Measurements from ENCODE around the gene TENT5C. TPM values are rescaled to one million over a fixed set of nuclear protein-coding genes. Genes with fewer than 3 reads are reported as not detected.

Gene TENT5C
- total and polyA plus RNA-seq, 7 experiments from 2014 or later: 0.91 to 47.0 (median 3.9) TPM

GRCh38 chr1:117628343-117628742 lies 22.5 kb downstream of the TENT5C start:
- no peaks in the 10 kb centered on the region for H3K4me1 ChIP-seq (ENCODE audit: control insufficient read depth in 2 of 2, insufficient read depth in 2 of 2, low read length in 2 of 2)
- ChIA-PET POLR2A (interaction anchor here (1.5 kb wide), 1 partner anchor 21 kb away, joined by 6 read pairs; no protein-coding TSS in a partner anchor), CTCF (interaction anchor here (1.2 kb wide), 1 partner anchor 12 kb away, joined by 5 read pairs; no protein-coding TSS in a partner anchor)
- ATAC-seq: no peak
- Mint-ChIP-seq H3K9me3 (no peaks in the 10 kb centered on the region), H3K27ac (peak overlapping the region in 1 of 9 donors; percentile 26), H3K27me3 (peaks cover 0 to 22% (median 0%) of the 10 kb centered on the region in 5 donors), H3K4me1 (peaks cover 0 to 38% (median 6%) of the 10 kb centered on the region in 7 donors), H3K36me3 (peaks cover 2 to 48% (median 22%) of the 10 kb centered on the region in 5 donors), H3K4me3 (no peak overlapping the region)
- H3K36me3 ChIP-seq (ENCODE audit: control insufficient read depth in 2 of 3, insufficient read depth in 3 of 3, low read length in 3 of 3): peaks cover 0 to 6% (median 6%) of the 10 kb centered on the region in 3 experiments
- no peaks in the 10 kb centered on the region for H3K9me3 ChIP-seq (ENCODE audit: control insufficient read depth in 2 of 3, low read length in 3 of 3)
- DNase-seq: no peak
- H3K4me3 ChIP-seq (ENCODE audit: low read length): no peak overlapping the region
- intact Hi-C loops (cut with micrococcal nuclease): no loop called here
- H3K27ac ChIP-seq (ENCODE audit: low read depth, low read length): no peak overlapping the region
- no peaks in the 10 kb centered on the region for H3K27me3 ChIP-seq (ENCODE audit: control insufficient read depth in 2 of 2, insufficient read depth in 2 of 2, low read length in 2 of 2)

GRCh38 chr1:117629625-117630422 lies 24.0 kb downstream of the TENT5C start:
- H3K4me3 ChIP-seq (ENCODE audit: low read length): no peak overlapping the region
- ATAC-seq: no peak
- no peak overlapping the region for H3K27ac Mint-ChIP-seq
- no peak for DNase-seq
- intact Hi-C loops (cut with micrococcal nuclease): no loop called here
- CTCF ChIA-PET: interaction anchor here (0.7 to 1.2 kb wide), 2 partner anchors 11 to 13 kb away, joined by 3 read pairs; no protein-coding TSS in a partner anchor
- peaks cover 0 to 42% (median 6%) of the 10 kb centered on the region in 7 donors for H3K4me1 Mint-ChIP-seq
- H3K27me3 ChIP-seq (ENCODE audit: control insufficient read depth in 2 of 2, insufficient read depth in 2 of 2, low read length in 2 of 2): no peaks in the 10 kb centered on the region
- H3K36me3 ChIP-seq (ENCODE audit: control insufficient read depth in 2 of 3, insufficient read depth in 3 of 3, low read length in 3 of 3): no peaks in the 10 kb centered on the region
- no peak overlapping the region for H3K27ac ChIP-seq (ENCODE audit: low read depth, low read length)
- H3K4me1 ChIP-seq (ENCODE audit: control insufficient read depth in 2 of 2, insufficient read depth in 2 of 2, low read length in 2 of 2): no peaks in the 10 kb centered on the region
- no peak overlapping the region for H3K4me3 Mint-ChIP-seq
- H3K27me3 Mint-ChIP-seq: peaks cover 0 to 25% (median 3%) of the 10 kb centered on the region in 5 donors
- no peaks in the 10 kb centered on the region for H3K9me3 ChIP-seq (ENCODE audit: control insufficient read depth in 2 of 3, low read length in 3 of 3)
- POLR2A ChIA-PET: interaction anchor here (0.8 kb wide), 1 partner anchor 13 kb away, joined by 4 read pairs; no protein-coding TSS in a partner anchor
- H3K9me3 Mint-ChIP-seq: no peaks in the 10 kb centered on the region
- H3K36me3 Mint-ChIP-seq: peaks cover 0 to 35% (median 10%) of the 10 kb centered on the region in 5 donors

- H3K36me3 Mint-ChIP-seq: peaks cover 0 to 28% (median 4%) of the 10 kb centered on the region in 5 donors
- ChIA-PET POLR2A (no interaction called here), CTCF (interaction anchor here (0.7 to 1.2 kb wide), 2 partner anchors 10 to 14 kb away, joined by 3 read pairs; no protein-coding TSS in a partner anchor)
- H3K4me3 Mint-ChIP-seq: no peak overlapping the region
- no peaks in the 10 kb centered on the region for H3K4me1 ChIP-seq (ENCODE audit: control insufficient read depth in 2 of 2, insufficient read depth in 2 of 2, low read length in 2 of 2)
- H3K36me3 ChIP-seq (ENCODE audit: control insufficient read depth in 2 of 3, insufficient read depth in 3 of 3, low read length in 3 of 3): no peaks in the 10 kb centered on the region
- no peaks in the 10 kb centered on the region for H3K9me3 ChIP-seq (ENCODE audit: control insufficient read depth in 2 of 3, low read length in 3 of 3)
- intact Hi-C loops (cut with micrococcal nuclease): no loop called here
- no peak for ATAC-seq
- no peak overlapping the region for H3K4me3 ChIP-seq (ENCODE audit: low read length)
- no peak overlapping the region for H3K27ac ChIP-seq (ENCODE audit: low read depth, low read length)
- peaks cover 0 to 42% (median 6%) of the 10 kb centered on the region in 7 donors for H3K4me1 Mint-ChIP-seq
- H3K9me3 Mint-ChIP-seq: no peaks in the 10 kb centered on the region
- peaks cover 0 to 26% (median 4%) of the 10 kb centered on the region in 5 donors for H3K27me3 Mint-ChIP-seq
- DNase-seq: no peak
- H3K27me3 ChIP-seq (ENCODE audit: control insufficient read depth in 2 of 2, insufficient read depth in 2 of 2, low read length in 2 of 2): no peaks in the 10 kb centered on the region
- H3K27ac Mint-ChIP-seq: no peak overlapping the region
Observed at GRCh38 chr1:117630423-117630998, 24.7 kb downstream of the TENT5C start.

- Mint-ChIP-seq H3K4me3 (no peak overlapping the region), H3K27me3 (peaks cover 4 to 36% (median 8%) of the 10 kb centered on the region in 5 donors), H3K9me3 (no peaks in the 10 kb centered on the region), H3K36me3 (peaks cover 0 to 27% (median 4%) of the 10 kb centered on the region in 5 donors), H3K4me1 (peaks cover 8 to 45% (median 9%) of the 10 kb centered on the region in 7 donors), H3K27ac (no peak overlapping the region)
- Histone ChIP-seq H3K27me3 (ENCODE audit: control insufficient read depth in 2 of 2, insufficient read depth in 2 of 2, low read length in 2 of 2) (no peaks in the 10 kb centered on the region), H3K4me3 (ENCODE audit: low read length) (no peak overlapping the region), H3K4me1 (ENCODE audit: control insufficient read depth in 2 of 2, insufficient read depth in 2 of 2, low read length in 2 of 2) (peaks cover 0 to 4% of the 10 kb centered on the region in 2 donors), H3K27ac (ENCODE audit: low read depth, low read length) (no peak overlapping the region), H3K9me3 (ENCODE audit: control insufficient read depth in 2 of 3, low read length in 3 of 3) (no peaks in the 10 kb centered on the region), H3K36me3 (ENCODE audit: control insufficient read depth in 2 of 3, insufficient read depth in 3 of 3, low read length in 3 of 3) (no peaks in the 10 kb centered on the region)
- ATAC-seq: no peak
- intact Hi-C loops (cut with micrococcal nuclease): no loop called here
- POLR2A ChIA-PET: no interaction called here
- CTCF ChIA-PET: no interaction called here
- DNase-seq: no peak
Observed at GRCh38 chr1:117631359-117632160, 25.7 kb downstream of the TENT5C start.

GRCh38 chr1:117632269-117633067 lies 26.6 kb downstream of the TENT5C start:
- Mint-ChIP-seq H3K4me3 (peak overlapping the region in 1 of 10 donors; percentile 21), H3K27me3 (peaks cover 4 to 43% (median 10%) of the 10 kb centered on the region in 5 donors), H3K36me3 (peaks cover 0 to 20% (median 4%) of the 10 kb centered on the region in 5 donors), H3K4me1 (peaks cover 10 to 47% (median 13%) of the 10 kb centered on the region in 7 donors), H3K27ac (peak overlapping the region in 1 of 9 donors; percentile 37), H3K9me3 (no peaks in the 10 kb centered on the region)
- no peak overlapping the region for H3K27ac ChIP-seq (ENCODE audit: low read depth, low read length)
- POLR2A ChIA-PET: no interaction called here
- no peaks in the 10 kb centered on the region for H3K27me3 ChIP-seq (ENCODE audit: control insufficient read depth in 2 of 2, insufficient read depth in 2 of 2, low read length in 2 of 2)
- no peaks in the 10 kb centered on the region for H3K9me3 ChIP-seq (ENCODE audit: control insufficient read depth in 2 of 3, low read length in 3 of 3)
- no peak overlapping the region for H3K4me3 ChIP-seq (ENCODE audit: low read length)
- intact Hi-C loops (cut with micrococcal nuclease): no loop called here
- ATAC-seq (no peak), DNase-seq (no peak)
- CTCF ChIA-PET: no interaction called here
- H3K36me3 ChIP-seq (ENCODE audit: control insufficient read depth in 2 of 3, insufficient read depth in 3 of 3, low read length in 3 of 3): no peaks in the 10 kb centered on the region
- peaks cover 0 to 4% of the 10 kb centered on the region in 2 donors for H3K4me1 ChIP-seq (ENCODE audit: control insufficient read depth in 2 of 2, insufficient read depth in 2 of 2, low read length in 2 of 2)

DNA sequence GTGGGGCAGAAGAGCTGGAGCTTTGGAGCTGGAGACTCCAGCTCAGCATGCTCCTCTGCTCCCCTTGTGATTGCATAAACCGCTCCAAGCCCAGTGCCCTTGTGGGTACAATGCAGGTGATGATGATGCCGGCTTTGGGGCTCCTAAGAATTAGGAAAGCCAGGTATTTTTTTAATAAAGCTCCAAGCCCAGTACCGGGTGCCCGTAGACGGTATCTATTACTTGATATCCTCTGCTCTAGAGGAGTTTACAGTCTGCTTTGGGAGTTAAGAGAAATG lies 27.2 kb downstream of the TENT5C start:
- intact Hi-C loops (cut with micrococcal nuclease): no loop called here
- H3K27me3 ChIP-seq (ENCODE audit: control insufficient read depth in 2 of 2, insufficient read depth in 2 of 2, low read length in 2 of 2): no peaks in the 10 kb centered on the region
- H3K36me3 ChIP-seq (ENCODE audit: control insufficient read depth in 2 of 3, insufficient read depth in 3 of 3, low read length in 3 of 3): no peaks in the 10 kb centered on the region
- no peaks in the 10 kb centered on the region for H3K9me3 ChIP-seq (ENCODE audit: control insufficient read depth in 2 of 3, low read length in 3 of 3)
- Mint-ChIP-seq H3K27ac (no peak overlapping the region), H3K36me3 (peaks cover 0 to 16% (median 4%) of the 10 kb centered on the region in 5 donors), H3K9me3 (no peaks in the 10 kb centered on the region), H3K27me3 (peaks cover 4 to 43% (median 10%) of the 10 kb centered on the region in 5 donors), H3K4me1 (peaks cover 6 to 43% (median 11%) of the 10 kb centered on the region in 7 donors), H3K4me3 (no peak overlapping the region)
- DNase-seq (no peak), ATAC-seq (no peak)
- POLR2A ChIA-PET: no interaction called here
- no peak overlapping the region for H3K27ac ChIP-seq (ENCODE audit: low read depth, low read length)
- peaks cover 0 to 4% of the 10 kb centered on the region in 2 donors for H3K4me1 ChIP-seq (ENCODE audit: control insufficient read depth in 2 of 2, insufficient read depth in 2 of 2, low read length in 2 of 2)
- no peak overlapping the region for H3K4me3 ChIP-seq (ENCODE audit: low read length)
- CTCF ChIA-PET: no interaction called here
